Activated CD8-positive, alpha-beta memory T cell treated with anti-CD3 and anti-CD28 coated beads for 48 hours (primary cell): ENCODE measurements around the gene YEATS4.

Source experiments
- DNase-seq, 3 experiments: peaks; one replicate each; pipeline ENCODE4 v3.0.0-alpha.2; 2020; ENCODE audit warnings: low read depth in 2 of 3, low spot score in 2 of 3

The YEATS4 gene

GRCh38 chr12:69341328-69341727 lies 18.2 kb upstream of the YEATS4 start:
- no peak for DNase-seq

GRCh38 chr12:69342421-69342820 lies 17.1 kb upstream of the YEATS4 start:
- no peak for DNase-seq

- no peak for DNase-seq
Observed at GRCh38 chr12:69343357-69343756, 16.2 kb upstream of the YEATS4 start.

GRCh38 chr12:69343885-69344612 lies 15.5 kb upstream of the YEATS4 start:
- no peak for DNase-seq

GRCh38 chr12:69345077-69345476 lies 14.5 kb upstream of the YEATS4 start:
- DNase-seq: no peak

GRCh38 chr12:69345742-69346141 lies 13.8 kb upstream of the YEATS4 start:
- DNase-seq: no peak

GRCh38 chr12:69348162-69348938 lies 11.2 kb upstream of the YEATS4 start, which contains the start of gene LYZ:
LYZ (plus strand) TSS chr12:69348381; CDS start chr12:69348409, 28 bp downstream.
- no peak for DNase-seq

GRCh38 chr12:69350002-69350626 lies 9.4 kb upstream of the YEATS4 start:
- DNase-seq: no peak

- no peak for DNase-seq
Observed at GRCh38 chr12:69350777-69351176, 8.8 kb upstream of the YEATS4 start.

- no peak for DNase-seq
Observed at GRCh38 chr12:69351462-69352236, 7.9 kb upstream of the YEATS4 start.

GRCh38 chr12:69352904-69353303 lies 6.6 kb upstream of the YEATS4 start:
- DNase-seq: no peak

- DNase-seq: no peak
Observed at GRCh38 chr12:69354172-69354555, 5.4 kb upstream of the YEATS4 start.

- no peak for DNase-seq
Observed at GRCh38 chr12:69354556-69355187, 4.9 kb upstream of the YEATS4 start.

- no peak for DNase-seq
Observed at GRCh38 chr12:69355363-69356028, 4.0 kb upstream of the YEATS4 start.

GRCh38 chr12:69360348-69360672 lies 767 bp downstream of the YEATS4 start:
- DNase-seq: no peak

GRCh38 chr12:69366796-69367195 lies 7.3 kb downstream of the YEATS4 start:
- DNase-seq: no peak

- no peak for DNase-seq
Observed at GRCh38 chr12:69368171-69368570, 8.6 kb downstream of the YEATS4 start.

- no peak for DNase-seq
Observed at GRCh38 chr12:69383074-69383473, 23.5 kb downstream of the YEATS4 start.

GRCh38 chr12:69385038-69385437 lies 25.5 kb downstream of the YEATS4 start:
- no peak for DNase-seq

GRCh38 chr12:69386921-69387320 lies 27.4 kb downstream of the YEATS4 start:
- DNase-seq: no peak
